Large intestine (tissue), 3 donors: Measurements from ENCODE around the gene FASTKD1. TPM values are rescaled to one million over a fixed set of nuclear protein-coding genes. Genes with fewer than 3 reads are reported as not detected.
A peak's percentile ranks its signal among the peaks of the same experiment; 100 is the strongest.
"Not testable (repeated sequence)": the region's sequence is repeated elsewhere in the genome, so short reads cannot be mapped to it uniquely, and the experiment has no call there.

Experiments used
- DNase-seq, 2 donors: peaks; one replicate each; pipeline versions ENCODE4 v3.0.0 to v3.0.0-alpha.2; 2013
- H3K27ac ChIP-seq: one replicate; pipeline ENCODE4 v1.5.1; 2013; ENCODE audit warnings: low read length
- H3K27me3 ChIP-seq: 2 replicates; pipeline ENCODE4 v1.6.1; 2013; ENCODE audit warnings: low read length; ENCODE audit not compliant: control insufficient read depth, insufficient read depth
- H3K36me3 ChIP-seq: 2 replicates; pipeline ENCODE4 v1.6.1; 2013; ENCODE audit warnings: low read length; ENCODE audit not compliant: control insufficient read depth, insufficient read depth
- H3K4me1 ChIP-seq: one replicate; pipeline ENCODE4 v1.6.1; 2013; ENCODE audit warnings: low read length; ENCODE audit not compliant: control insufficient read depth, insufficient read depth
- H3K4me3 ChIP-seq: one replicate; pipeline ENCODE4 v1.5.1; 2013; ENCODE audit warnings: low read length
- H3K9me3 ChIP-seq: one replicate; pipeline ENCODE4 v1.6.1; 2013; ENCODE audit warnings: mild to moderate bottlenecking, low read depth, low read length, moderate library complexity; ENCODE audit not compliant: control insufficient read depth
- WGBS: methylation state at CpG from one replicate; pipeline ENCODE4 v1.1.5; 2013; ENCODE audit warnings: low lambda C conversion rate; ENCODE audit not compliant: insufficient coverage; 5-methylcytosine and 5-hydroxymethylcytosine counted together
- polyA plus RNA-seq: library from polyadenylated mRNA; unstranded; fragments of 120-200 nt; gene quantifications from one replicate; pipeline ENCODE4 v1.2.1, GENCODE V29; 2013

Gene FASTKD1
- polyA plus RNA-seq, 1 donor, result 33.9 TPM

- peaks cover 12% of the 10 kb centered on the region for H3K36me3 ChIP-seq
- no peak for DNase-seq
- H3K4me1 ChIP-seq, result no peaks in the 10 kb centered on the region
- no peaks in the 10 kb centered on the region for H3K9me3 ChIP-seq
- no peak overlapping the region for H3K4me3 ChIP-seq
- no peaks in the 10 kb centered on the region for H3K27me3 ChIP-seq
- WGBS, result 93% methylated on average over 2 of the region's 2 CpGs
- H3K27ac ChIP-seq, result no peak overlapping the region
Measured at GRCh38 chr2:169540146-169540545, 33.5 kb downstream of the FASTKD1 start.

DNA sequence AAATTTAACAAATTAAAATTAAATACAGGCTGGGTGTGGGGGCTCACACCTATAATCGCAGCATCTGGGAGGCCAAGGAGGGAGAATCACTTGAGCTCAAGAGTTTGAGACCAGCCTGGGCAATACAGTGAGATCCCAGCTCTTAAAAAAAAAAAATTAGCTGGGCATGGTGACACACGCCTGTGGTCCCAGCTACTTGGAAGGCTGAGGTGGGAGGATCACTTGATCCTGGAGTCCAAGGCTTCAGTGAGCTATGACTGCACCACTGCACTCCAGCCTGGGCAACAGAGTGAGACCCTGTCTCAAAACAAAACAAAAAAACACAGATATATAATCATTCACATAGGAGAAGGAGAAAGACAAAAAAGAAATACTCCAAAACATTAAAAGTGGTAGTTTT, 34.2 kb downstream of the FASTKD1 start:
- H3K4me3 ChIP-seq, H3K27me3 ChIP-seq, H3K9me3 ChIP-seq, H3K27ac ChIP-seq, H3K4me1 ChIP-seq, DNase-seq: not testable (repeated sequence)
- WGBS, result no CpG with 5 or more reads among the region's 2 CpGs
- H3K36me3 ChIP-seq, result peaks cover 13% of the 10 kb centered on the region

DNA sequence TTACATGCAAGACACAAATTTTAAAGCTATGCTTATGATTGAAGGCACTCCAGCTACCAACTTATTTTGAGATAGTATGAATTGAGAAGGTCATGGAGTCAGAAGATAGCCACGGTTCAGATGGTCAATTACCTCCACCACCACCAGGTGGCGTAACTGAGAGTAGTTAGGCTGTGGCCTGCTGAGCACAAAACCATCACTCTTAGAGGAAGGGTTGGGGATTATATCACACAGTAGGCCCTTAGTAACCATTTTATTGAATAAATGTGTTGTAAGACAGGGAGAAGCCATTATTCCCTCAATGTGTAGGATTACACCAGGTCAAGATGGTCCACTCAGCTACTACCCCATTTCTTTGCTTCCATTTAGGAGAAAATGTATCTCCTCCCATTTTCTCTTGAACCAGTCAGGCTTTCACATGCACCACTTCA, 45.4 kb downstream of the FASTKD1 start:
- WGBS, result no CpG with 5 or more reads among the region's 2 CpGs
- Histone ChIP-seq H3K4me3 (no peak overlapping the region), H3K36me3 (peaks cover 14% of the 10 kb centered on the region), H3K4me1 (no peaks in the 10 kb centered on the region), H3K9me3 (no peaks in the 10 kb centered on the region), H3K27ac (no peak overlapping the region), H3K27me3 (no peaks in the 10 kb centered on the region)
- peak; percentile 28 to 40 for DNase-seq

GRCh38 chr2:169526451-169526850, 47.2 kb downstream of the FASTKD1 start:
- Histone ChIP-seq H3K36me3 (peaks cover 16% of the 10 kb centered on the region), H3K4me1 (no peaks in the 10 kb centered on the region), H3K9me3 (no peaks in the 10 kb centered on the region), H3K4me3 (no peak overlapping the region), H3K27me3 (no peaks in the 10 kb centered on the region), H3K27ac (no peak overlapping the region)
- DNase-seq, result no peak

DNA sequence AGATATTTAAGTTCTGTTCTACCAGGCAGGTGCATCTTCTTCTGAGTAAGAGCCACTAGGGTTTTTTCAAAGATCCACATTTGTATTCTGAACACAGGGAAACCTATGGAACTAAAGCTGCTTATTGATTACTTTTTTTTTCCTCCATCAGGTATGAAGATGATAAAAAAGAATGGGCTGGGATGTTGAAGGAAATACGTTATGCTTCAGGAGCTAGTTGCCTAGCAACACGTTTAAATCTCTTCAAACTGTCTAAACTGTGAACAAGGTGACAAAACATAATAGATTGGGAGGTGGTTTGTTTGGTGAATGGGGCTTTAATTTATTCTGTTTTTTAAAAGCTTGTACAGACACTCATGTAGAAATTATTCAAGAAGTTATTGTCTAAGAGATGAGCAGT, 48.2 kb downstream of the FASTKD1 start:
- 40% methylated on average over 1 of the region's 2 CpGs for WGBS
- Histone ChIP-seq H3K36me3 (peaks cover 13% of the 10 kb centered on the region), H3K4me1 (no peaks in the 10 kb centered on the region), H3K27ac (no peak overlapping the region), H3K9me3 (no peaks in the 10 kb centered on the region), H3K27me3 (no peaks in the 10 kb centered on the region), H3K4me3 (no peak overlapping the region)
- no peak for DNase-seq

GRCh38 chr2:169523681-169524080, 50.0 kb downstream of the FASTKD1 start:
- H3K4me1 ChIP-seq, result no peaks in the 10 kb centered on the region
- no peak for DNase-seq
- H3K4me3 ChIP-seq, result no peak overlapping the region
- peaks cover 2% of the 10 kb centered on the region for H3K36me3 ChIP-seq
- 0% methylated on average over 1 of the region's 5 CpGs for WGBS
- no peak overlapping the region for H3K27ac ChIP-seq
- H3K9me3 ChIP-seq, result no peaks in the 10 kb centered on the region
- H3K27me3 ChIP-seq, result no peaks in the 10 kb centered on the region

DNA sequence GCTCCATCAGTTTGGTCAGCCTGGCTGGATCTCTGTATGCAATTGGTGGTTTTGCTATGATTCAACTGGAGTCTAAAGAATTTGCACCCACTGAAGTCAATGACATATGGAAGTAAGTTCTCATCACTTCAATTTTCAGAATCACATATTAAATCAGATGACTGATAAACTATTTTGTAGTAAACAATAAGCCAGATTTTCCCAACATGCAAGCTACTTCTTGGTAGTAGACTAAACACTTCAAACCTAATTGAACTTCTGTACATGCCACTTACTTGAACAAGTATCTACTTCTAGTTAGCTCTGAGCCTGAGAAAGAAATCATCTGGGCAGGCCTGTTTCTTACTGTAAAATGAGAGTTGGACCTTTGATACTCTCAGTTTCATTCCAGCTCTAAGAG, 52.8 kb downstream of the FASTKD1 start:
- no peaks in the 10 kb centered on the region for H3K27me3 ChIP-seq
- H3K9me3 ChIP-seq, result no peaks in the 10 kb centered on the region
- no peak overlapping the region for H3K4me3 ChIP-seq
- H3K27ac ChIP-seq, result no peak overlapping the region
- H3K4me1 ChIP-seq, result no peaks in the 10 kb centered on the region
- DNase-seq, result no peak
- peaks cover 2% of the 10 kb centered on the region for H3K36me3 ChIP-seq

DNA sequence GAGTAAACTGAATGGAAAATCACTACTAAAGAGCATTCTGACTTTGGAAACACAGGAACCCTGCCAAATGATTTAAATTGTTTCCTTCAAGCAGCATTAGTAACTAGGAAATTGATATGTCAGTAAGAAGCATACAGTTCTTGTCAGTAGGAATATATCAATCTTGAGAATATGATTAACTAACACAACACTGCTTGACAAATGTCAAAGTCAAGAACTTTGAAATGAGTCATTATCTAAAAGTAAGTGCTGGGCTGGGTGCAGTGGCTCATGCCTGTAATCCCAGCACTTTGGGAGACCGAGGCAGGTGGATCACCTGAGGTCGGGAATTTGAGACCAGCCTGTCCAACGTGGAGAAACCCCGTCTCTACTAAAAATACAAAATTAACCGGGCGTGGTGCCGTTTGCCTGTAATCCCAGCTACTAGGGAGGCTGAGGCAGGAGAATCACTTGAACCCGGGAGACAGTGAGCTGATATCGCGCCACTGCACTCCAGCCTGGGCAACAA, 57.1 kb downstream of the FASTKD1 start:
- H3K36me3 ChIP-seq, DNase-seq, H3K27me3 ChIP-seq, H3K27ac ChIP-seq, H3K4me1 ChIP-seq, H3K4me3 ChIP-seq, H3K9me3 ChIP-seq: not testable (repeated sequence)
- 95% methylated on average over 3 of the region's 10 CpGs for WGBS

GRCh38 chr2:169514758-169515157, 58.9 kb downstream of the FASTKD1 start:
- WGBS, result 100% methylated on average over 1 of the region's 7 CpGs
- H3K36me3 ChIP-seq, DNase-seq, H3K27me3 ChIP-seq, H3K4me3 ChIP-seq, H3K9me3 ChIP-seq, H3K4me1 ChIP-seq, H3K27ac ChIP-seq: not testable (repeated sequence)

GRCh38 chr2:169513926-169514325, 59.7 kb downstream of the FASTKD1 start:
- no peaks in the 10 kb centered on the region for H3K36me3 ChIP-seq
- no peak for DNase-seq
- no peak overlapping the region for H3K4me3 ChIP-seq
- peaks cover 2% of the 10 kb centered on the region for H3K4me1 ChIP-seq
- 100% methylated on average over 1 of the region's 3 CpGs for WGBS
- H3K27me3 ChIP-seq, result no peaks in the 10 kb centered on the region
- no peaks in the 10 kb centered on the region for H3K9me3 ChIP-seq
- H3K27ac ChIP-seq, result no peak overlapping the region

- no peaks in the 10 kb centered on the region for H3K9me3 ChIP-seq
- no CpG with 5 or more reads among the region's 1 CpG for WGBS
- no peaks in the 10 kb centered on the region for H3K27me3 ChIP-seq
- no peaks in the 10 kb centered on the region for H3K36me3 ChIP-seq
- no peak for DNase-seq
- H3K4me1 ChIP-seq, result peaks cover 2% of the 10 kb centered on the region
- H3K27ac ChIP-seq, result no peak overlapping the region
- no peak overlapping the region for H3K4me3 ChIP-seq
Measured at GRCh38 chr2:169513094-169513493, 60.6 kb downstream of the FASTKD1 start.
